Measurements from ENCODE around the gene ZNF512B.

DNA sequence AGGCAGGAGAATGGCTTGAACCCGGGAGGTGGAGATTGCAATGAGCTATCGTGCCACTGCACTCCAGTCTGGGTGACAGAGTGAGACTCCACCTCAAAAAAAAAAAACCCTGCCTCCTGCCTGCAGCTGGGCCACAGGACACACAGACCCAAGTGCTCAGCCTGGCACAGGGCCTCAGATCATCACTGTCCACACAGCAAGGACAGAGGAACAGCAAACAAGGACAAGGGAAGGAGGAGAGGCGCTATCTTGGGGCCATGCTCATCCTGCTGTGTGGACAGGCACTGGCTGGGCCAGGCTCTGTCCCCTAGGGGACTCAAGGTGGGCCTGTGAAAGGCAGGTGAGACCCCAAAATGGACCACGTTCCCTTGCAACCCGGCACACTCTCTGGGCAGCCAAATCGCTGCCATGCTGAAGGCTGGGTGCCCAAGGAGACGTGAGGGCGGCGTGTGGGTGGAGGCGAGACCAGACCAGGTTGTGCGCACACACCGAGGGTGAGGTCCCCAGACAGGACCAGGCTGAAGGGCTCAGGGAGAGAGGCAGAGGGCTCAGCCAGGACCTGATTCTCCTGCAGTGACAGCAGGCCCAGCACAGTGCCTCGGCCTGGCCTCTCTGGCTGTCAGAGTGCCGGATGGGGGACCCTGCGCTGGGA is 22.6 kb downstream of the ZNF512B start:
- TF ChIP-seq EZH2phosphoT487 (IDR thresholded peaks at IDR 0.05; ENCODE audit: insufficient read depth, low read depth) (no peak), EZH2 (IDR thresholded peaks at IDR 0.05; ENCODE audit: insufficient read depth, poor library complexity, severe bottlenecking) (no peak)
